ENCODE data around the gene PIK3R3.
"Not testable (repeated sequence)": the region's sequence is repeated elsewhere in the genome, so short reads cannot be mapped to it uniquely, and the experiment has no call there.

The PIK3R3 gene

DNA sequence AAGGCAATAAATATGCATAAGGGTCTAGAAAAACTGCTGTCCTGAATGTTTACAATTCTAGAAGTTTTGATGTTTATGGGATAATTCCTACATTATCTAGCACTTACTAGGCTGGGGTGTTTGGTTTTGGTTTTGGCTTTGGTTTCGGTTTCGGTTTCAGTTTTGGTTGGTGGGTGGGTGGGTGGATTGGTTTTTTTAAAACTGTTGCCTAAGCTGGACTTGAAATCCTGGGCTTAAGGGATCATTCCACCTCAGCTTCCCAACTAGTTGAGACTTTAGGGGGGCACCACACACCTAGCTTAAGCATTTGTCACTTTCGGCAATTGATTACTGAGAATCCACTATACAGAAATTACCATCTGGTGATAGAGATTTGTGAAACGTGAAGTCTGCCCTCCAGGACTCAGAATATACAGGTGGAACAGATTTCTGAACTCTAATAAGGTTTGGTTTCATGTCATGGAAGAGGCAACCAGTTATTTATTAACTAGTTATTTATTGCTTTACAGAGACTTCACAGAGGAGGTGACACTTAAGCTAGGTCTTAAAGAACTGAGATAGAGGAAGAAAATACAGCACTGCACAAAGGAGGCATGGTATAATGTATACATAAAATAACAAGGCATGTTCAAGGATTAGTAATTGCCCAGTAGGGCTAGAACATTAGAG is 69.6 kb downstream of the PIK3R3 start:
- DNase-seq, result peak; percentile 52

DNA sequence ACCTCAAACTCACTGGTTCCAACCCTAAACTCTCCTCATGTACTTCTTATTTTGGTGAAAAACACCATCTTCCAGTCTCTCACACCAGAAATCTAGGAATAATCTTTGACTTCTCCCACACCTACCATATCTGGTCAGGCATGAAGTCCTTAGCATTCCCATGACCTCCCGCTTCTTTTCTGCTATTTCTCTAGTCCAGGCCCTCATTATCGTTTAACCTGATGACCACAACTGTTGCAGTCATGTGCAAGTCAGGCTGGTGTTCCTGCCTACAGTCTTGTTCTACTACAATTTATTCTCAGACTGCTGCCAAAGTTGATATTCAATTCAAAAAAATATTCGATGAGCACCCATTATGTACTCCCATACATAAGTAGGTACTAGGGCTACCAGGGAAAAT is 71.3 kb downstream of the PIK3R3 start:
- no peak for DNase-seq

- DNase-seq, result no peak
Observed at GRCh38 chr1:46058936-46059335, 73.5 kb downstream of the PIK3R3 start.

GRCh38 chr1:46057781-46058180 is 74.6 kb downstream of the PIK3R3 start:
- no peak for DNase-seq

DNA sequence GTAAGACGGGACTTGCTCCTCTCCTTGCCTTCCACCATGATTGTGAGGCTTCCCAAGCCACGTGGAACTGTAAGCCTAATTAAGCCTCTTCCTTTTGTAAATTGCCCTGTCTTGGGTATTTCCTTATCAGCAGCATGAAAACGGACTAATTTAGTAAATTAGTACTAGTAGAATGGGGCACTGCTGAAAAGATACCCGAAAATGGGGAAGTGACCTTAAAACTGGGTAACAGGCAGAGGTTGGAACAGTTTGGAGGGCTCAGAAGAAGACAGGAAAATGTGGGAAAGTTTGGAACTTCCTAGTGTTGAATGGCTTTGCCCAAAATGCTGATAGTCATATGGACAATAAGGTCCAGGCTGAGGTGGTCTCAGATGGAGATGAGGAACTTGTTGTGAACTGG is 75.2 kb downstream of the PIK3R3 start:
- not testable (repeated sequence) for DNase-seq

DNA sequence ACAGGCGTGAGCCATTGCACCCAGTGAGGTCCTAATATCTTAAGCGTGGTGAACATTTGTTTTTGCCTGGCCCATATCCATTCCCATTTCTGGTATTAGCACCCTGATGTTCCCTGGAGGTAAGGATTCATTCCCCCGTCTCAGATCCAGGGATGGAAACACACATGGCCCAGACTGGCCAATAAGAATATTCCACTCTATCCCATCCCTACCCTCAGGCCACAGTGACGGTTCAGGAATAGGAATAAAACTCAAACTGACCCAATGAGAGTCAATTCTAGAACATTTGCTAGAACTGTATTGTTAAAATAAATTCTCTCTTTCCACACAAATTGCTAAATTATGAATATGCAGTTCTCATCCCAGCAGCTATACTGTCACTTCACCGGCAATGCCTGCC is 76.1 kb downstream of the PIK3R3 start:
- no peak for DNase-seq

- DNase-seq, result no peak
Observed at GRCh38 chr1:46053734-46054133, 78.7 kb downstream of the PIK3R3 start.

GRCh38 chr1:46044116-46044515 is 88.3 kb downstream of the PIK3R3 start:
- DNase-seq, result no peak

DNA sequence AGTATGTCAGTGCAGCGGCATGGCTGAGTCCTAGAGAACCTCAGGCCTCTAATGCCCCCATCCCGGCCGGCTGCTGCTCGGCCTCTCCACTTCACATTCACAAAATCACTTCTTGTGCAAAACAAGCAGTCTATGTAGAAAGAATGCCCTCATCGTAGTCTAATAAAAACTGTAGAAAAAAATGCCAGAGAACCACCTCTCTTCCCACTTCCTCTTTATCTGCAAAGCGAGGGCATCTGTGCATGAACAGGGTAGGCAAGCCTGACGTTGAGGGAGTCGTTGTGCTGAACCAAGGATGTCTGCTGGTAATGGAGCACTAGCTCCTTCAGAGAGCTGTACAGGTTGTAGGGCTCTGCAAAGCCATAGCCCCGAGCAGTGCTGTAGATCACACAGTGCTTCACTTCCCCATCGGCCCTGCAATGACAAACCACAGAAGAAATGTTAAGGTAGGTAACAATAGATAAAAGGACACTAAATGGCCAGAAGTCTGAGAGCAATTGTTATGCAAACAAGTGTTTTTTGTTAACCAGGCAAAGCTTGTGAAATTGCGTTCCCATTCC is 88.9 kb downstream of the PIK3R3 start:
- DNase-seq, result no peak

GRCh38 chr1:46041974-46042373 is 90.5 kb downstream of the PIK3R3 start:
- DNase-seq, result no peak

DNA sequence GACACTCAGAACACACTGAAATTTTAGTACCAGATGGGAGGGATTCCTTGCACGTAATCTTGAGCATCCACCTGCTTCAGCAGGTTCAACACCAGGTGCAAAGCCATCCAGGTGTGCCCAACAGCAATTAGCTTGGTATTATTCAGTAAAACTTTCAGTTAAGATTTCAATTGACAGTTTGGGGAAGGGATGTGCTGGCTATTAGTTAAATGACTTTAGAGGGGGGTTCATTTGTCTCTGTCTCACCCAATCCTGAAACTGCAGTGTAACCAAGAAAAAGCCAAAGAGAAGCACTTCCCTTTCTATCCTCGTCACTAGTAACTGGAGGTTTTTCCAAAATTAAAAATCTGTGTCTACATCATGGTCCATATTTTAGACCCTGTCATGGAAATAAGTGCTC is 90.9 kb downstream of the PIK3R3 start:
- DNase-seq, result no peak

DNA sequence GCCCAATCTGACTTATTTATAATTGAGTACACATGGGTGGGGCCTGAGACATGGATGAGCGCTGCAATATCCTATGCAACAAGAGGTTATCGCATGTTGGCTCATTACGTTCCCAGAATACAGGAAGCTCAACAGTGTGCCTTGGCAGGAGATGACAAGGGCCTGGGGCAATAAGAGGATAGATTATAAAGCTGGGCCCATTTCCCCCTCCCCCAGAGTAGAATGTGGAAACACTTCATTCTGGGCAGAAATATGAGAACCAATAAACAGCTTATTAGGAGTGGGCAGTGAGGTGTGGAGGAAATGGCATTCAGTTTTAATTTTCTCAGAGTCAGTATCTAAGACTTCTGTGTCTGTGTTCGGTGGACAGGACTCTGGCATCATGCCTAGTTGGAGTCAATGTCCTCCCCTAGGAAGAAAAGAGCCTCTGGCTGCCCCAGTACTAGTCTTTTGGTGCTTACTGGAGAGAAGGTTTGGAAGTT is 92.8 kb downstream of the PIK3R3 start:
- no peak for DNase-seq

GRCh38 chr1:46036894-46037839 is 95.3 kb downstream of the PIK3R3 start:
- peak; percentile 82 for DNase-seq

GRCh38 chr1:46034601-46035516 is 97.6 kb downstream of the PIK3R3 start:
- DNase-seq, result no peak

GRCh38 chr1:46030876-46031660 is 101.4 kb downstream of the PIK3R3 start:
- DNase-seq, result no peak

GRCh38 chr1:46030074-46030870 is 102.2 kb downstream of the PIK3R3 start:
- no peak for DNase-seq

DNA sequence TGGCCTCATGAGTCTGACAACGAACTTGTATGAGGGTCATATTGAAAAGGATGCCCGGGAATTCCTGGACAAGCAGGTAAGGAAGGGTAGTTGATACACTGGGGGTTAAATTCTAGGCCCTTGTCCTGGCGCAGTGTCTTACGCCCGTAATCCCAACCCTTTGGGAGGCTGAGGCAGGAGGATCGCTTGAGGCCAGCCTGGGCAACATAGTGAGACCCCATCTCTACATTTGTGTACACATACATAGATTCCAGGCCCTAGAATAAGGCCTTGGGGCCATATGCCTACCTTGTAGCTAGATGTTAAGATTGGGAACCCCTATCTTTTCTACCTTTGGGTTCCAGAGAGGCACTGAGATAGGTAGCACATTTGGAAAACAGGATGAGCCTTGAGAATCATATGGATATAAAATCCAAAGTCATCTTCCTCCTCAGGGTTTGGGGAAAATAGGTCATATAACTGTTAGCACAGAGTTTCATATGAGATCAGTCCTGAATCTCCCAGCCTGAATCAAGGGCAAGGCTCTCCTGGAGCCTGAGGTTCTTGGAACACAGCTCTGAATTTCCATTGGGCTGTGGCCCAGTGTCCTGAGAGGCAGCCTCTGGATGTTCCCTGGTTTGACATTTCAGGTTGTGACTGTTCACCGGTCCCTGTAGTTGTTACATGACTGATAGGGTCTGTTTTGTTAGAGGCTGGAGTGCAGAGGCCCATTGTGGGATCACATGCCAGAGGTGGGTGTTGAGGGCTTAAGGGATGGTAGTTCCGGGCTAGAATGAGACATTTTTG is 104.4 kb downstream of the PIK3R3 start:
- DNase-seq, result no peak

- DNase-seq, result no peak
Observed at GRCh38 chr1:46026531-46026930, 105.9 kb downstream of the PIK3R3 start.

GRCh38 chr1:46021046-46021996 is 111.1 kb downstream of the PIK3R3 start:
- DNase-seq, result no peak
